ENCODE results near the gene MRPL9.

Gene MRPL9

DNA sequence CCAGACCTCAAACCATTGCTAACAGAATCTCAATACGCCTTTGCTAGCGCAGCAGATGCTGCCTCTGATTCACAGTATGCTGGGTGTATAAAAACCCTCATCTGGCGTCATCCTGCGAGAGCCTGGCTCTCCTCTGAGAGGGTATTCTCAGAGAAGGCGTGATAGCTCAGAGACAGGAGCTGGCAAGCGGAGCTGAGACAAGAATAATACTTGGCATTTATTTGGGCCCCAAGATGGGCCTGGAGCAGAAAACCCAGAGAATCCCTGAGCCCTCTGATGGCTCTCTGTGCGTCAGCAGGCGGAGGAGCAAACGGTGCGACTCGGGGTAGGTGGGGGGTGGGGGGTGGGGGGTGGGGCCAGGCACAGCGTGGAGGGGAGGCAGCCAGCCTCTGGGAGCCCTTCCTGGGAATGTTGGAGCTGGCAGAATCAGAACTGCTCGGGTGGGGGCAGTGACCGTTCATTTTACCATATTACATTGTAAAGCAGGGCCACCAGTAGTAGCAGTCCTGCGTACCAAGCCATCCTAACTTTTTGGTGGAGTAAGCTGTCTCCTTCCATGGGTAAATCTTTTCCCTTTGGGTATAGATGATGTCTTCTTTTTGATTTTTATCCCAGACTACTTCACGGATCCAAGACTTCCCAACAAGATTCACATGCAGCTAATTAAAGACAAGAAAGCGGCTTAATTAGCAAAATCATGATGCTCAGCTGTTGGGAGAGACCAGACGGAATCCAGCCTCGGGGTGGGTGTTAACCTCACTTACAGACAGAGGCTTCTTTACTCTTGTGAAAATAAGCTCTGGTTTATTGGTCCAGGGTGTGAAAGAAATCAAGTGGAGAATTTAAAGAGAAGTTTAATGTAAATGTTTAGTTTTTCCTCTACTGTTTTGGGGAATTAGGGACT, 34.9 kb downstream of the MRPL9 start:
- DNase-seq (ENCODE audit: low spot score), result no peak
- TF ChIP-seq, protein P1, sequence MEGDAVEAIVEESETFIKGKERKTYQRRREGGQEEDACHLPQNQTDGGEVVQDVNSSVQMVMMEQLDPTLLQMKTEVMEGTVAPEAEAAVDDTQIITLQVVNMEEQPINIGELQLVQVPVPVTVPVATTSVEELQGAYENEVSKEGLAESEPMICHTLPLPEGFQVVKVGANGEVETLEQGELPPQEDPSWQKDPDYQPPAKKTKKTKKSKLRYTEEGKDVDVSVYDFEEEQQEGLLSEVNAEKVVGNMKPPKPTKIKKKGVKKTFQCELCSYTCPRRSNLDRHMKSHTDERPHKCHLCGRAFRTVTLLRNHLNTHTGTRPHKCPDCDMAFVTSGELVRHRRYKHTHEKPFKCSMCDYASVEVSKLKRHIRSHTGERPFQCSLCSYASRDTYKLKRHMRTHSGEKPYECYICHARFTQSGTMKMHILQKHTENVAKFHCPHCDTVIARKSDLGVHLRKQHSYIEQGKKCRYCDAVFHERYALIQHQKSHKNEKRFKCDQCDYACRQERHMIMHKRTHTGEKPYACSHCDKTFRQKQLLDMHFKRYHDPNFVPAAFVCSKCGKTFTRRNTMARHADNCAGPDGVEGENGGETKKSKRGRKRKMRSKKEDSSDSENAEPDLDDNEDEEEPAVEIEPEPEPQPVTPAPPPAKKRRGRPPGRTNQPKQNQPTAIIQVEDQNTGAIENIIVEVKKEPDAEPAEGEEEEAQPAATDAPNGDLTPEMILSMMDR (conservative IDR thresholded peaks at IDR 0.05; ENCODE audit: low read depth), result no peak
- H3K27ac ChIP-seq, result no peak overlapping the region
- POLR2A ChIA-PET (ENCODE audit: low non-redundant PET), result no interaction called here
- CTCF ChIA-PET, result interaction anchor here (0.7 kb wide), 1 partner anchor 387 kb away, joined by 5 read pairs; no protein-coding TSS in a partner anchor

DNA sequence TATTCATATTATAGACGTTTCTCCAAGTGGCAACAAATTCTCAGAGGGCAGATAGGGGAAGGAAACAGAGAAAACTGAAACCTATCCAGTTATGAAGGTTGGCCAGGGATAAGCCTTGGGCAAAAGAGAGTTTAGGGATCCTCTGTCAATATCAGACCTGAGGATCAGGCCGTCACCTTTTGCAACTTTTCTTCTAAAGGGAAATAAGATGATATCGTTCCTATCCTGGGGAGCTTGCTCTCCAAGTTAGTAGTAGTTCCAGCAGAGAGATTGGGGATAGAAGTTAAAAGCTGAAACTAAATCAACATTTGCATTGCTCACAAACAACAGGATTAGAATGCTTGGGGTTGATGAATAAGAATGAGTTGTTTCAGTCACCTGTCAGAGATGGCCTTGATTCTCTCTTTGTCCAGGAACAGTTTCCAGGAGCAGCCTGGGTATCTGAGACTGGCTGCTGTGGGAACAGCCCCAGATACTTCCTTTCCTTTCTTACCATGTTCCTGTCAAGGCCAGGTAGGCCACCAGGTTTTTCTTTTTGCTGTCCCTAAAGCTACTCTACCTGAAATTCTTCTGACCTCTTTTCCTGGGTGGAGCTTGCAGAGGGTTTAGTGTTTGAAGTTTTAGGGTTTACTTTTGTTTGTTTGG, 39.4 kb downstream of the MRPL9 start:
- no peak overlapping the region for H3K27ac ChIP-seq
- DNase-seq (ENCODE audit: low spot score), result no peak
- TF ChIP-seq, protein P1 (conservative IDR thresholded peaks at IDR 0.05; ENCODE audit: low read depth), result no peak
- CTCF ChIA-PET, result interaction anchor here (1.0 kb wide), 1 partner anchor 11 kb away, joined by 3 read pairs; no protein-coding TSS in a partner anchor
- POLR2A ChIA-PET (ENCODE audit: low non-redundant PET), result interaction anchor here (0.5 kb wide), 1 partner anchor 112 kb away, joined by 5 read pairs; no protein-coding TSS in a partner anchor

DNA sequence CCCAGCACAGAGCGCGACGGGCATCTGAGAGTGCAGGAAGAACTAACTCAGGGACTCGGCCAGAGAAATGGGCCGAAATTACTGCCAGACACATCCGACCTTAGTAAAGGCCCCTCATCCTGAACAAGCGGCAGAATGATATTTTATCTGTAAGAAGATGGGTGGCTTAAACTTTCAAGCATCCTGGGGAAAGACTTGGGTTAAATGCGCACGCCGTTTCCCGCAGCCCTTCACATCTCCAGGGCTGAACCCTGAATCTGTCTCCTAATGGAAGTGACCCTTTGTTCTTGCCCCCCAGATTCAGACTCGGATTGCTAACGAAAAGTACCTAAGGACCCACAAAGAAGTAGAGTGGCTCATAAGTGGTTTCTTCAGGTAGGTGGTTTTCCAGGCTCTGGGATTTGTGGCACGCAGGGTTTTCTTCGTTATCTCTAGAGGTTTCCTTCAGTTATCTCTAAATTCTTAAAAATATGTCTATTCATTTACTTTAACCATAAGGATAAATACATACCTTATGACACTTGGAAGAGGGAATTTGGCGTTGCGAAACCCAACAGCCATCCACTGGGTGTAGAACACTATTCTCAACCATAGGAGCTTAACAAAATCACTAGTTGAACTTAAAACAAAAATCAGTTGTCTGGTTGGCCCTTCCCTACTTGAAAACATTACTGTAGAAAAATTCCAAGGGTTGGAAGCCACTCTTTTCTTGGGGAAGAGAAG, 41.3 kb downstream of the MRPL9 start:
- CTCF ChIA-PET, result no interaction called here
- TF ChIP-seq, protein P1 (conservative IDR thresholded peaks at IDR 0.05; ENCODE audit: low read depth), result no peak
- POLR2A ChIA-PET (ENCODE audit: low non-redundant PET), result no interaction called here
- no peak overlapping the region for H3K27ac ChIP-seq
- no peak for DNase-seq (ENCODE audit: low spot score)

DNA sequence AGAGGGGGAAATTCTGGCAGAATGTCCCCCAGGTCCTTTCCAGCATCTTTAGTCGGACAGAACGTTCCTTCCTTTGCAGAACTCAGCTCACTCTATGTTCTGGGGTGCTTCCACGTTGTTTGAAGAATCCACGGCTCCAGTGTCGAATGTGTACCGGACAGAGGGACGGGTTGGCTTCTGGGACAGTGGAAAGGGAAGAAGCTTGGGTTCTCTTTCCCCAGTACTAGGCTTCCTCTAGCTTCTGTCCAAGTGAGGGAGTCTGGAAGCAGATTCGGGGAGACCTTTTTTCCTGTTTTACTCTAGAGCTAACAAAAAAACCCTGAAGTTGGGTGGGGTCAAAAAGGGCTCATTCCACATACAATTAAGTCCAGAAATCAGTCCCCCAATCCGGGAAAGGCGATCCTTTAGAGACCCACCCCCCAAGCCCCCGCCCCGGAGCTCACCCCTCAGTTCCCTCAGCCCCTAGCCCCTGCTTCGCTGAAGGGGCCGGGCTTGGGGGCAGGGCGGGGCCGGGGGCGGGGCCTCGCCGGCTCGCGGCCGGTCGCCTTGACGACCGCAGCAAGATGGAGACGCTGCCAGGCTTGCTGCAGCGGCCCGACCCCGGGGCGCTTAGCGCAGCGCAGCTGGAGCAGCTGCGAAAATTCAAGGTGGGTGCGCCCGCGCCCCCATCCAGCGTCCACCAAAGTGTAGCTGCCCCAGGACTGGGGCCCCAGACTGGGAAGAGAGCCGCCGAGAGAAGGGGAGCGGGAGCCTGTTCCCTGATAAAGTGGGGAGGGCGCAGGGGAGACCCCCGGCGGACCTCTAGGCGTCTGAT, 42.1 kb downstream of the MRPL9 start, which contains the start of gene RIIAD1:
Gene RIIAD1 (plus strand): TSS at position 549 of the 814 bp plus-strand sequence. CDS start 15 bp downstream, at position 564.
- TF ChIP-seq, protein P1 (conservative IDR thresholded peaks at IDR 0.05; ENCODE audit: low read depth), result no peak; the same call in 1 of the 2 replicates
- peak; percentile 42 for DNase-seq (ENCODE audit: low spot score)
- POLR2A ChIA-PET (ENCODE audit: low non-redundant PET), result no interaction called here
- CTCF ChIA-PET, result interaction anchor here (0.5 to 1.3 kb wide), 3 partner anchors 13 to 860 kb away, joined by 3 to 6 read pairs (median 3); no protein-coding TSS in a partner anchor
- no peak within 1 kb of the TSS for H3K27ac ChIP-seq

DNA sequence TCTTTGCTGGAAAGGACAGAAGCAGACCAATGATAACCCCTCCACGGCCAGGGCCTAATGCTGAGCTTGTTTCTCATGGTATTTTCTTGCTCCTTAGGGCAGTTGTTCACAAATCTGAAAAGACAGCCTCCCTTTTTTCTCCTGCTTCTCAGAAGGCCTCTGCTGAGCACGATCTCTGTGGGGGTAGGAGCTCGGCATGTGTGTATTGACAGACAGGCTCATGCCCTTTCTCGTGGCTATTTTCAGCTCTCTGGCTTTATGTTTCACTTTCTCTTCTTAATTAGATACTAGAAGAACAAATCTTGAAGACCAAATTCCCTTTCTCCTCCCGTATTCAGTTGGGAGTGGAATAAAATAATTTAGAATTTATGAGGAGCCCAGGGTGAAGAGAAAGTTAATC, 42.7 kb downstream of the MRPL9 start:
- DNase-seq (ENCODE audit: low spot score), result no peak
- no peak overlapping the region for H3K27ac ChIP-seq
- POLR2A ChIA-PET (ENCODE audit: low non-redundant PET), result no interaction called here
- CTCF ChIA-PET, result interaction anchor here (0.5 to 1.3 kb wide), 2 partner anchors 14 to 96 kb away, joined by 3 to 6 read pairs; no protein-coding TSS in a partner anchor
- TF ChIP-seq, protein P1 (conservative IDR thresholded peaks at IDR 0.05; ENCODE audit: low read depth), result no peak

Data from RWPE1 (cell line).